ENCODE data around the gene LFNG.

DNA sequence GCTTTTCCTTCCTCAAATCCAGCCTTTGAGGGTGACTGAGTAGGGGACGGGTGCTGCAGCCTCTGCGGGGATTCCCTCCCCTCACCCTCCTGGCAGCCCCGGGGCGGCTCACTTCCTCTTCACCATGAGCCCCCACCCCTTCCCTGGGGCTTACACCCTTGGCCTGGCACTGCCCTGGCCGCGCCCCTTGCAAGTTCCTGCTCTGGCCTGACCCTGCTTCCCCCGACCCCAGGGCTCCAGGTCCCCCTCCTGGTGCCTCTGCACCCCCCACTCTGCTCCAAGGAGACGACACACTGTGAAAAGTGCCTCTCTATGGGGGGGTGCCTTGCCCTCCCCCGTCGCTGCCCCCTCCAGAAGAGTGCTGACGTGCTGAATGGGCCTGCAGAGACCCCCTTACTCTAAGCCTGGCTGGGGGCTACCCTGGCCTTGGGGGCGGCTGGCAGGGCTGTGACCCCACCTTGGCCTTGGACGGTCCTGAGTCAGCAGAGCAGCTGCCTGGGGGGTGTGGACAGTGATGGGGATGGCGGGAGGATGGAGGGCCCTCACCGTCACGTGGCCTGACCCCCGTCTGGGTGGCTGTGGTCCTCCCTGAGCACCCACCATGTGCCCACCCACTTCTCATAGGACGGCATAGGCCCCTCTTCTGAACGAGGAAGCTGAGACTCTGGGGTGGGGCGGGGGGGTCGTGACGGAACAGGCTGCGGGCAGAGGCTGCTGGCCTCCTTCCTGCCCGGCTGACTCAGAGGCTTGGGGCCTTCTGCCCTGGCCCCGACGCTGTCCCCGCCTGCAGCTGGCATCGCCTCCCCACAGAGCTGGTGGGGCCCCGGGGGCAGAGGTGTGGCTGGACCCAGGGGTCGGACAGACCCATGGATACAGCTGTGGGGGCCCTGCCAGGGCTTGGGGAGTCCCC lies 9.8 kb downstream of the LFNG start:
- TF ChIP-seq EZH2 (IDR thresholded peaks at IDR 0.05; ENCODE audit: borderline replicate concordance, low read length): no peak
- TF ChIP-seq, protein P1, sequence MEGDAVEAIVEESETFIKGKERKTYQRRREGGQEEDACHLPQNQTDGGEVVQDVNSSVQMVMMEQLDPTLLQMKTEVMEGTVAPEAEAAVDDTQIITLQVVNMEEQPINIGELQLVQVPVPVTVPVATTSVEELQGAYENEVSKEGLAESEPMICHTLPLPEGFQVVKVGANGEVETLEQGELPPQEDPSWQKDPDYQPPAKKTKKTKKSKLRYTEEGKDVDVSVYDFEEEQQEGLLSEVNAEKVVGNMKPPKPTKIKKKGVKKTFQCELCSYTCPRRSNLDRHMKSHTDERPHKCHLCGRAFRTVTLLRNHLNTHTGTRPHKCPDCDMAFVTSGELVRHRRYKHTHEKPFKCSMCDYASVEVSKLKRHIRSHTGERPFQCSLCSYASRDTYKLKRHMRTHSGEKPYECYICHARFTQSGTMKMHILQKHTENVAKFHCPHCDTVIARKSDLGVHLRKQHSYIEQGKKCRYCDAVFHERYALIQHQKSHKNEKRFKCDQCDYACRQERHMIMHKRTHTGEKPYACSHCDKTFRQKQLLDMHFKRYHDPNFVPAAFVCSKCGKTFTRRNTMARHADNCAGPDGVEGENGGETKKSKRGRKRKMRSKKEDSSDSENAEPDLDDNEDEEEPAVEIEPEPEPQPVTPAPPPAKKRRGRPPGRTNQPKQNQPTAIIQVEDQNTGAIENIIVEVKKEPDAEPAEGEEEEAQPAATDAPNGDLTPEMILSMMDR (IDR thresholded peaks at IDR 0.05; ENCODE audit: low read length): no peak
